Panc1 (cell line): Measurements from ENCODE around the gene UGT1A5. TPM values are rescaled to one million over a fixed set of nuclear protein-coding genes. Genes with fewer than 3 reads are reported as not detected.

Experiments
- ATAC-seq: fragments of 200-7000 bp; cut with Tn5 transposase; 2 replicates; pipeline ENCODE4 v1.9.1; 2020; ENCODE audit warnings: mild to moderate bottlenecking, moderate library complexity
- BruUV-seq: library from RNA; stranded (reverse); fragments of 400-500 nt; replicated peaks from 2 replicates; lab custom pipeline; 2021; lab: Mats Ljungman, UMichigan
- CTCF ChIA-PET: fragments of 300-600 bp; sonication (Branson Sonifier 250); formaldehyde crosslinking; loops from one replicate; lab custom pipeline; 2022; ENCODE audit warnings: antibody characterized with exemption; lab: Charles Lee
- POLR2A ChIA-PET: fragments of 300-600 bp; sonication (Branson Sonifier 250); formaldehyde crosslinking; loops from one replicate; lab custom pipeline; 2022; ENCODE audit warnings: antibody characterized with exemption; lab: Charles Lee
- DNase-seq: peaks from one replicate; pipeline ENCODE4 v3.0.0-alpha.2; 2010; ENCODE audit warnings: low read depth, low spot score
- H3K27ac ChIP-seq: 2 replicates; pipeline ENCODE4 v1.5.1; 2011; ENCODE audit warnings: mild to moderate bottlenecking, low read length, inconsistent platforms
- H3K27me3 ChIP-seq: fragments of 200-500 bp; sonication (Bioruptor generic); 2 replicates; pipeline ENCODE4 v1.6.0; 2014; ENCODE audit warnings: low read length, inconsistent platforms; ENCODE audit not compliant: control insufficient read depth, insufficient read depth
- H3K36me3 ChIP-seq: fragments of 200-500 bp; sonication (Bioruptor generic); 2 replicates; pipeline ENCODE4 v1.5.1; 2014; ENCODE audit warnings: inconsistent platforms, mild to moderate bottlenecking, low read length, moderate library complexity; ENCODE audit not compliant: control insufficient read depth, insufficient read depth
- H3K4me1 ChIP-seq: 2 replicates; pipeline ENCODE4 v1.5.1; 2011; ENCODE audit warnings: inconsistent platforms, mild to moderate bottlenecking, low read length, moderate library complexity; ENCODE audit not compliant: control insufficient read depth, insufficient read depth
- H3K4me3 ChIP-seq, 2 experiments: 2 replicates each; pipeline ENCODE4 v1.5.1; 2011 to 2012; ENCODE audit warnings: low read depth in 2 of 2, low read length in 2 of 2, mild to moderate bottlenecking in 2 of 2, inconsistent platforms in 1 of 2, moderate library complexity in 1 of 2
- H3K9me3 ChIP-seq: fragments of 200-500 bp; sonication (Bioruptor generic); 2 replicates; pipeline ENCODE4 v1.5.1; 2014; ENCODE audit warnings: low read depth, mild to moderate bottlenecking, inconsistent platforms, low read length, moderate library complexity; ENCODE audit not compliant: control insufficient read depth, insufficient read depth
- POLR2AphosphoS5 ChIP-seq: IDR thresholded peaks from 2 replicates; pipeline ENCODE4 v1.6.1; 2012; ENCODE audit warnings: mild to moderate bottlenecking, low read depth, low read length, moderate library complexity
- REST ChIP-seq, 2 experiments: IDR thresholded peaks; 2 replicates each; pipeline ENCODE4 v1.6.1; 2011 to 2012; ENCODE audit warnings: low read depth in 2 of 2, control low read depth in 1 of 2, low read length in 1 of 2, mild to moderate bottlenecking in 1 of 2, moderate library complexity in 1 of 2; ENCODE audit not compliant: insufficient read depth in 1 of 2
- SIN3A ChIP-seq: IDR thresholded peaks from 2 replicates; pipeline ENCODE4 v1.6.1; 2012; ENCODE audit warnings: low read depth, mild to moderate bottlenecking, low read length, moderate library complexity, borderline replicate concordance; ENCODE audit not compliant: insufficient read depth
- TCF7L2 ChIP-seq: IDR thresholded peaks from 2 replicates; pipeline ENCODE4 v1.6.1; 2011; ENCODE audit warnings: mild to moderate bottlenecking, low read depth, low read length, inconsistent platforms
- in situ Hi-C: cut with HindIII; loops from 2 replicates; pipeline ENCODE4 v1.10.0; 2016; ENCODE audit warnings: low sequenced_read_pairs, low pct_unique_long_range_greater_than_20kb
- intact Hi-C: fragments of 100-400 bp; cut with micrococcal nuclease; formaldehyde crosslinking; loops from one replicate; pipeline ENCODE4 v1.10.0; 2022; ENCODE audit not compliant: unreplicated experiment
- total RNA-seq: library from RNA; stranded (reverse); gene quantifications from one replicate; pipeline ENCODE4 v1.2.1, GENCODE V29; 2021; ENCODE audit not compliant: unreplicated experiment
- TF ChIP-seq, protein P1 (sequence below): fragments of 450-650 bp; IDR thresholded peaks from 2 replicates; pipeline ENCODE4 v1.5.1; 2017; ENCODE audit warnings: mild to moderate bottlenecking

UGT1A5 gene
- total RNA-seq, 1 experiment from 2014 or later: not detected

- TF ChIP-seq REST (IDR thresholded peaks at IDR 0.05; ENCODE audit: insufficient read depth in 1 of 2, low read depth in 2 of 2, low read length in 1 of 2): no peak
- TF ChIP-seq POLR2AphosphoS5: no peak
- no peak for TF ChIP-seq TCF7L2
- TF ChIP-seq, protein P1, sequence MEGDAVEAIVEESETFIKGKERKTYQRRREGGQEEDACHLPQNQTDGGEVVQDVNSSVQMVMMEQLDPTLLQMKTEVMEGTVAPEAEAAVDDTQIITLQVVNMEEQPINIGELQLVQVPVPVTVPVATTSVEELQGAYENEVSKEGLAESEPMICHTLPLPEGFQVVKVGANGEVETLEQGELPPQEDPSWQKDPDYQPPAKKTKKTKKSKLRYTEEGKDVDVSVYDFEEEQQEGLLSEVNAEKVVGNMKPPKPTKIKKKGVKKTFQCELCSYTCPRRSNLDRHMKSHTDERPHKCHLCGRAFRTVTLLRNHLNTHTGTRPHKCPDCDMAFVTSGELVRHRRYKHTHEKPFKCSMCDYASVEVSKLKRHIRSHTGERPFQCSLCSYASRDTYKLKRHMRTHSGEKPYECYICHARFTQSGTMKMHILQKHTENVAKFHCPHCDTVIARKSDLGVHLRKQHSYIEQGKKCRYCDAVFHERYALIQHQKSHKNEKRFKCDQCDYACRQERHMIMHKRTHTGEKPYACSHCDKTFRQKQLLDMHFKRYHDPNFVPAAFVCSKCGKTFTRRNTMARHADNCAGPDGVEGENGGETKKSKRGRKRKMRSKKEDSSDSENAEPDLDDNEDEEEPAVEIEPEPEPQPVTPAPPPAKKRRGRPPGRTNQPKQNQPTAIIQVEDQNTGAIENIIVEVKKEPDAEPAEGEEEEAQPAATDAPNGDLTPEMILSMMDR: no peak
- no peak for TF ChIP-seq SIN3A
- Histone ChIP-seq H3K36me3 (no peaks in the 10 kb centered on the region), H3K4me1 (no peaks in the 10 kb centered on the region), H3K27me3 (peaks cover 4% of the 10 kb centered on the region; the same call in 1 of the 2 replicates), H3K4me3 (no peak overlapping the region), H3K9me3 (no peaks in the 10 kb centered on the region), H3K27ac (no peak overlapping the region)
- ATAC-seq (no peak), DNase-seq (no peak)
- ChIA-PET CTCF (no interaction called here), POLR2A (no interaction called here)
- in situ Hi-C loops (no loop called here), intact Hi-C loops (no loop called here)
- BruUV-seq: no TSS peak
These were observed 52.1 kb downstream of the UGT1A5 start for GRCh38 chr2:233764761-233765160.

GRCh38 chr2:233766416-233766815 is 53.7 kb downstream of the UGT1A5 start:
- no peak overlapping the region for H3K4me3 ChIP-seq
- H3K4me1 ChIP-seq: no peaks in the 10 kb centered on the region
- peaks cover 4% of the 10 kb centered on the region; the same call in 1 of the 2 replicates for H3K27me3 ChIP-seq
- CTCF ChIA-PET: no interaction called here
- no TSS peak for BruUV-seq
- no peak for DNase-seq
- TF ChIP-seq POLR2AphosphoS5: no peak
- no peak for TF ChIP-seq SIN3A
- TF ChIP-seq TCF7L2: no peak
- TF ChIP-seq, protein P1: no peak
- TF ChIP-seq REST (IDR thresholded peaks at IDR 0.05; ENCODE audit: insufficient read depth in 1 of 2, low read depth in 2 of 2, low read length in 1 of 2): no peak
- in situ Hi-C loops: no loop called here
- POLR2A ChIA-PET: no interaction called here
- intact Hi-C loops: no loop called here
- ATAC-seq: no peak
- no peak overlapping the region for H3K27ac ChIP-seq
- H3K36me3 ChIP-seq: no peaks in the 10 kb centered on the region
- H3K9me3 ChIP-seq: no peaks in the 10 kb centered on the region
